IgD-negative memory B cell (primary cell): Measurements from ENCODE around the gene ADGRE1. TPM values are rescaled to one million over a fixed set of nuclear protein-coding genes. Genes with fewer than 3 reads are reported as not detected.
"Not testable (repeated sequence)": the region's sequence is repeated elsewhere in the genome, so short reads cannot be mapped to it uniquely, and the experiment has no call there.

Experiments used
- H3K27ac Mint-ChIP-seq, 3 donors: one replicate each; pipeline ENCODE4 v1.8.0; 2020 to 2022; ENCODE audit warnings: mild to moderate bottlenecking in 3 of 3, mixed read lengths in 3 of 3, moderate library complexity in 1 of 3
- H3K27me3 Mint-ChIP-seq: one replicate; pipeline ENCODE4 v1.8.0; 2021; ENCODE audit warnings: mixed read lengths
- H3K36me3 Mint-ChIP-seq: one replicate; pipeline ENCODE4 v1.8.0; 2020; ENCODE audit warnings: mild to moderate bottlenecking, mixed read lengths
- H3K4me1 Mint-ChIP-seq, 3 donors: one replicate each; pipeline ENCODE4 v1.8.0; 2020 to 2022; ENCODE audit warnings: mixed read lengths in 3 of 3, mild to moderate bottlenecking in 1 of 3
- H3K4me3 Mint-ChIP-seq, 4 donors: one replicate each; pipeline ENCODE4 v1.8.0; 2020 to 2022; ENCODE audit warnings: mild to moderate bottlenecking in 4 of 4, mixed read lengths in 4 of 4, moderate library complexity in 3 of 4
- H3K9me3 Mint-ChIP-seq, 3 donors: one replicate each; pipeline ENCODE4 v1.8.0; 2020 to 2021; ENCODE audit warnings: mixed read lengths in 3 of 3, mild to moderate bottlenecking in 1 of 3
- polyA plus RNA-seq: library from polyadenylated mRNA; unstranded; fragments of 300-500 nt; fragmentation: Illumina TruSeq; gene quantifications from one replicate; pipeline ENCODE4 v1.2.3, GENCODE V29; 2021

ADGRE1 gene
- polyA plus RNA-seq, 1 donor from 2014 or later: 0.06 TPM

DNA sequence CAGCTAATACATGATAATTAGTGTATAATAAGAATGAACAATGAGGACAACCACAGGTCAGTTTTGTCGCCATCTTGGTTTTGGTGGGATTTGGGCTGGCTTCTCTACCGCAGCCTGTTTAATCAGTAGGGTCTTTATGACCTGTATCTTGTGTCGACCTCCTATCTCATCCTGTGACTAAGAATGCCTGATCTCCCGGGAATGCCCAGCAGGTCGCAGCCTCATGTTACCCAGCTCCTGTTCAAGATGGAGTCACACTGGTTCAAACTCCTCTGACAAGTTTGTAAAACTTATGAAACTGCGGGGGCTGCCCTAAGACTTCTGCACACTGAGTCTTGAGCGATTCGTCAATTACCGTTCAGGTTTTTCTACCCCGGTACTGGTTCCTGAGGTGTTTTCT is 21.5 kb upstream of the ADGRE1 start:
- H3K36me3 Mint-ChIP-seq: peaks cover 2% of the 10 kb centered on the region
- H3K4me1 Mint-ChIP-seq: peaks cover 6 to 11% (median 9%) of the 10 kb centered on the region in 3 donors
- peaks cover 10% of the 10 kb centered on the region for H3K27me3 Mint-ChIP-seq
- H3K27ac Mint-ChIP-seq: no peak overlapping the region
- peak overlapping the region in 1 of 4 donors; percentile 28 for H3K4me3 Mint-ChIP-seq
- no peaks in the 10 kb centered on the region for H3K9me3 Mint-ChIP-seq

DNA sequence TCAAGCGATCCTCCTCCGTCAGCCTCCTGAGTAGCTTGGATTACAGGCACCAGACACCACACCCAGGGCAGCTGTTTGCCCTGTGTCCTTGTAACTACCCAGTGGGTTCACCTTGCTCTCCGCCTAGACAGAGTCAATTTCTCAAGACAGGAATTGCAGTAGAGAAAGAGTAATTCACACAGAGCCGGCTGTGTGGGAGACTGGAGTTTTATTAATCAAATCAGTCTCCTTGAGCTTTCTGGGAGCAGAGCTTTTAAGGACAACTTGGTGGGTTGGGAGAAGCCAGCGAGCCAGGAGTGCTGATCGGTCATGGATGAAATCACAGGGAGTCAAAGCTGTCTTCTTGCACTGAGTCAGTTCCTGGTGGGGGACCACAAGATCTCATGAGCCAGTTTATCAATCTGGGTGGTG is 20.6 kb upstream of the ADGRE1 start:
- Mint-ChIP-seq H3K27me3 (peaks cover 10% of the 10 kb centered on the region), H3K4me1 (peaks cover 6 to 9% (median 9%) of the 10 kb centered on the region in 3 donors)

DNA sequence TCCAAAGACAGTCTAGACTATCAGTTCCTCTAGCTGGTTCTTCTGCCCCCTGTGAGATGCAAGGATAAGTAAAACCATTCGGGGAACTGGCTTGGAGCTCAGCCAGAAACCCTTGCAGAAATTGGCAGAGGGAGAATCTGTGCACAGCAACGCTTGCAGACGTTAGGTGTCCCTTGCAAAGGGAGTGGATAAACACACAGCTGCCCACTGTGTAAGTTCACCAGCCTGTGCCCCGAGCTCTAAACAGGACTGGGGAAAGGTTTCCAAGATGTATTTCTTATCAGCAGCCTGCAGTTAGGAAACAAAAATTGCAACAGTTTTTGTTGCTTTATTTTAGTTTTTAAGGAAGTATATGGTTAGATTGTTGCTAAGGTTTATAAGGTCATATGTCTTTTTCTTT is 19.0 kb upstream of the ADGRE1 start:
- Mint-ChIP-seq H3K4me1 (peaks cover 0 to 4% (median 4%) of the 10 kb centered on the region in 3 donors), H3K27ac (no peak overlapping the region), H3K4me3 (no peak overlapping the region), H3K9me3 (peaks cover 0 to 5% (median 2%) of the 10 kb centered on the region in 3 donors), H3K27me3 (peaks cover 10% of the 10 kb centered on the region), H3K36me3 (peaks cover 2% of the 10 kb centered on the region)

More for the DNA sequence above, 20.6 kb upstream of the ADGRE1 start:
- Mint-ChIP-seq H3K4me3 (no peak overlapping the region), H3K9me3 (no peaks in the 10 kb centered on the region), H3K36me3 (peaks cover 2% of the 10 kb centered on the region), H3K27ac (no peak overlapping the region)

DNA sequence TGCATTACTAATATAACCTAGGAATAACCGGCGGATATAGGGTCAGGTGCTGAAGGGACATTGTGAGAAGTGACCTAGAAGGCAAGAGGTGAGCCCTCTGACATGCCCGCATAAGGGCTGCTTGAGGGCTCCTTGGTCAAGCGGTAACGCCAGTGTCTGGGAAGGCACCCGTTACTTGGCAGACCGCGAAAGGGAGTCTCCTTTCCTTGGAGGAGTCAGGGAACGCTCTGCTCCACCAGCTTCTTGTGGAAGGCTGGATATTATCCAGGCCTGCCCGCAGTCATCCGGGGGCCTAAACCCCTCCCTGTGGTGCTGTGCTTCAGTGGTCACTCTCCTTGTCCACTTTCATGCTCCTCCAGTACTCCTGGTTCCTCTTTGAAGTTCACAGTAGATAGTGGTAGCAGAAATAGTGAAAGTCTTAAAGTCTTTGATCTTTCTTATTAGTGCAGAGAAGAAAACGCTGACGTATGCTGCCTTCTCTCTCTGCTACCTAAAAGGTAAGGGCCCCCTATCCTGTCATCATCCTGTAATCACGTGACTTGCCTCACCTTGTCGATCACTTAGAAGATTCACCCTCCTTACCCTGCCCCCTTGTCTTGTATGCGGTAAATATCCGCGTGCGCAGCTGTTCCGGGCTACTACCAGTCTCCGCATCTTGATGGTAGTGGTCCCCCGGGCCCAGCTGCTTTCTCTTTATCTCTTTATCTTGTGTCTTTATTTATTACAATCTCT is 18.1 kb upstream of the ADGRE1 start:
- H3K4me1 Mint-ChIP-seq, H3K9me3 Mint-ChIP-seq, H3K27ac Mint-ChIP-seq, H3K36me3 Mint-ChIP-seq, H3K4me3 Mint-ChIP-seq: not testable (repeated sequence)
- peaks cover 10% of the 10 kb centered on the region for H3K27me3 Mint-ChIP-seq

DNA sequence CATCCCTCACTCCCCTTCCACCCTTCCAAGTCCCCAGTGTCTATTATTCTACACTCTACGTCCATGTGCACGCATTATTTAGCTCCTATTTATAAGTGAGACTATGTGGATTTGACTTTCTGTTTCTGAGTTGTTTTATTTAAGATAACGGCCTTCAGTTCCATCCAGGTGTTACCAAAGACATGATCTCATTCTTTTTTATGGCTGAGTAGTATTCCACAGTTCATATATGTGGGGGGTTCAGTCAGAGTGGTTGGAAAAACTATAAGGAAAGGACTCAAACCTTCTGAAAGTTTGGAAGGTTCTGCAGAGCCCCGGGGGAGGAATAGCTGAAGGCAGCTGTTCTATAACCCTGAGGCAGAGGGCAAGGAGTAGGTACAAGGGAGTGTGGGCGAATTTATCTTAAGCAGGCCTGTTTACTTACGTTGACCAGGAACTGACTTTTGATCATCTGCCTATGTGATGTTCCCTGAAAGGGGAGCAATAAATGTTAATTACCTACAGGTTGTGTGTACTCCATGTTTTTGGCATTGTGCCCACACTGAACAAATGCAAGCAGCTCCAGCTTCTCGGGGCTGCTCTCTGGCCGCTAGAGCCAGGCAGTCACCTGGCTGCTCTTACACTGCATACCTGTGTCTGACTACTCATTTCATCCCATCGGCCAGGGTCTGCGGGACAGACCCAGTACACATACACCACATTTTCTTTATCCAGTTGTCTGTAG is 13.5 kb upstream of the ADGRE1 start:
- no peak overlapping the region for H3K27ac Mint-ChIP-seq
- peaks cover 5% of the 10 kb centered on the region for H3K27me3 Mint-ChIP-seq
- H3K9me3 Mint-ChIP-seq: peaks cover 0 to 5% (median 2%) of the 10 kb centered on the region in 3 donors
- no peaks in the 10 kb centered on the region for H3K36me3 Mint-ChIP-seq
- H3K4me3 Mint-ChIP-seq: no peak overlapping the region
- H3K4me1 Mint-ChIP-seq: no peaks in the 10 kb centered on the region

DNA sequence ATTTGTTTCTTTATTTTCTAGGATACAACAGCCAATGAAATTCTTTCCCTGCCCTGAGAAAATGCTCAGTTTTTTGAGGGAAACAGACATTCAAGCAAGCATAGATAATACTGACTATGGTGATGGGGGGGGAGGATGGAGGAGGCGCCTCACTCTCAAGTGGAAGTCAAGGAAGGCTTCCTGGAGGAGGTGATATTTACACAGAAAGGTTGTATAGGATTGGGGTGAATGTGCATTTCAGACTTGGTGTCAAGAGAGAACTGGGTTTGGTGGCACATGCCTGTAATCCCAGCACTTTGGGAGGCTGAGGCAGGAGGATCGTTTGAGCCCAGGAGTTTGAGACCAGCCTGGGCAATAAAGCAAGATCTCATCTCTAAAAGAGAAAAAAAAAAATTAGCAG is 12.2 kb upstream of the ADGRE1 start:
- H3K27me3 Mint-ChIP-seq: peaks cover 12% of the 10 kb centered on the region
- no peaks in the 10 kb centered on the region for H3K4me1 Mint-ChIP-seq
- H3K27ac Mint-ChIP-seq: no peak overlapping the region
- no peak overlapping the region for H3K4me3 Mint-ChIP-seq
- H3K9me3 Mint-ChIP-seq: peaks cover 0 to 13% (median 2%) of the 10 kb centered on the region in 3 donors
- peaks cover 1% of the 10 kb centered on the region for H3K36me3 Mint-ChIP-seq

DNA sequence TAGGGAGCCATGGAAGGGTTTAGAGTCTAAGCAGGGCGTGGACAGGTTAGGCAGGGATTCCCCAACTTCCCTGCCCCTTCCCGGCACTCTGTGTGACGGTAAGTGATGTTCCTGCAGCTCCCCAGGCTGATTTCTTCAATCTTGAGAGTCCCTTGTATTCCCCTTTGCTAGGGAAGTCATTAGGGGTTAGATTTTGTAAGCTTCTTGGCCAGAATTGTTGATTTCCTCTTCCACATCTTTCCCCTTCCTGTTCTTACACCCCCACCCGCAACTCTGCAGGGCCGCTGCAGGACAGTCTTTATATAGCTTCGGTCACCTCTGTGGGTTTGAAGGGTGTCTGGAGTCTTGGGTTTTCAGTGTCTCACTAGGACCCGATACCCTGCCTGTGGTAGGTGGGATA is 10.6 kb upstream of the ADGRE1 start:
- peaks cover 0 to 13% (median 2%) of the 10 kb centered on the region in 3 donors for H3K9me3 Mint-ChIP-seq
- H3K4me3 Mint-ChIP-seq: no peak overlapping the region
- no peaks in the 10 kb centered on the region for H3K4me1 Mint-ChIP-seq
- peaks cover 16% of the 10 kb centered on the region for H3K27me3 Mint-ChIP-seq
- H3K36me3 Mint-ChIP-seq: peaks cover 1% of the 10 kb centered on the region
- no peak overlapping the region for H3K27ac Mint-ChIP-seq

DNA sequence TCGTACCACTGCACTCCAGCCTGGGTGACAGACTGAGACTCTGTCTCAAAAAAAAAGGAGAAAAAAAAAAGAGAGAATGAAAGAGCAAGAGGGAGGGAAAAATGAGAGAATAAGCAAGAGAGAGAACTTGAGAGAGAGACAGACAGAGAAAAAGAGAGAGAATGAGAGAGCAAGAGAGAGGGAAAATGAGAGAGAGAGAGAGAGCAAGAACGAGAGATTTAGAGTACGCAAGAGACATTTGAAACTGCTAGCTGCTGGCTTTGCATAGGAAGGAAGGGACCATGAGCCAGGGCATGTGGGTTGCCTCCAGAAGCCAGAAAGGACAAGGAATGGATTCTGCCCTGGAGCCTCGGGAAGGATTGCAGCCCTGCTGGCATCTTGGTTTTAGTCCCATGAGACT is 9.6 kb upstream of the ADGRE1 start:
- Mint-ChIP-seq H3K4me1 (no peaks in the 10 kb centered on the region), H3K27me3 (peaks cover 16% of the 10 kb centered on the region), H3K4me3 (no peak overlapping the region), H3K36me3 (peaks cover 1% of the 10 kb centered on the region), H3K27ac (peak overlapping the region in 1 of 3 donors; percentile 56), H3K9me3 (peaks cover 0 to 9% (median 0%) of the 10 kb centered on the region in 3 donors)

DNA sequence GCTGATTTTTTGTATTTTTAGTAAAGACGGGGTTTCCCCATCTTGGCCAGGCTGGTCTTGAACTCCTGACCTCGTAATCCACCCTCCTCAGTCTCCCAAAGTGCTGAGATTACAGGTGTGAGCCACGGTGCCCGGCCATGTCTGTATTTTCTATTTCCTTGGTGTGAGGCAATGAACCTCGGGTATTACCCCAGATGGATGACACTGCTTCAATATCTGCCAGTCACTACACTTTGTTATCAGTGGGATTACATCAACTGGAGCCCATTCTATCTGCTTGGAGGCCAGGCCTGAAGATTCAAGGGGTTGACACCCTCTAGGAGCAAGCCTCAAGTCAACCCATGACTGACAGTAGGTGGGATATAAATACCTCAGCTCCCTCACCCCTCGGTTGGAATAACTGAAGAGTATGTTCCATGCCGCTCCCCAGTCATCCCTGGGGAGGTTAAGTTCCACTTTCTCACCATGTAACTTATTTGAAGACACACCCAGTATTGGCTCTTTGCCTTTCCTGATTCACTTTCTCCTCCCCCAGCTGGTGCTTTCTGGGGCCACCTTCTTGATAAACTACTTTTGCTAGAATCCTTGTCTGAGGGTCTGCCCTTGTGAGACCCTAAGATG is 992 bp upstream of the ADGRE1 start:
- peaks cover 9 to 21% (median 10%) of the 10 kb centered on the region in 3 donors for H3K9me3 Mint-ChIP-seq
- H3K36me3 Mint-ChIP-seq: peaks cover 3% of the 10 kb centered on the region
- H3K4me1 Mint-ChIP-seq: peaks cover 0 to 8% (median 0%) of the 10 kb centered on the region in 3 donors
- H3K4me3 Mint-ChIP-seq: no peak overlapping the region
- H3K27ac Mint-ChIP-seq: no peak overlapping the region
- peaks cover 14% of the 10 kb centered on the region for H3K27me3 Mint-ChIP-seq

DNA sequence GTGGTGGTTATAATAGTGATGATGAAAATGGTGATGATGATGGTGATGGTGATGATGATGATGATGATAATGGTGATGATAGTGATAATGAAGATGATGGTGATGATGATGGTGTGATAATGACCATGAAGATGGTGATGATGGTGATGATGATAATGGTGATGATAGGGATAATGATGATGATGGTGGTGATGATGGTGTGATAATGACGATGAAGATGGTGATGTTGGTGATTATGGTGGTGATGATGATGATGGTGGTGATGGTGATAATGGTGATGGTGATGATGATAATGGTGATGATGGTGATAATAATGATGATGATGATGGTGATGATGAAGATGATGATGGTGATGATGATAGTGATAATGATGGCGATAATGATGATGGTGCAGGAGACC is 1.6 kb downstream of the ADGRE1 start:
- Mint-ChIP-seq H3K9me3 (peaks cover 12 to 21% (median 13%) of the 10 kb centered on the region in 3 donors), H3K4me3 (no peak overlapping the region), H3K4me1 (peaks cover 11 to 19% (median 11%) of the 10 kb centered on the region in 3 donors), H3K27me3 (peaks cover 14% of the 10 kb centered on the region), H3K27ac (peak overlapping the region in 2 of 3 donors; percentile 3 to 85), H3K36me3 (peaks cover 3% of the 10 kb centered on the region)

DNA sequence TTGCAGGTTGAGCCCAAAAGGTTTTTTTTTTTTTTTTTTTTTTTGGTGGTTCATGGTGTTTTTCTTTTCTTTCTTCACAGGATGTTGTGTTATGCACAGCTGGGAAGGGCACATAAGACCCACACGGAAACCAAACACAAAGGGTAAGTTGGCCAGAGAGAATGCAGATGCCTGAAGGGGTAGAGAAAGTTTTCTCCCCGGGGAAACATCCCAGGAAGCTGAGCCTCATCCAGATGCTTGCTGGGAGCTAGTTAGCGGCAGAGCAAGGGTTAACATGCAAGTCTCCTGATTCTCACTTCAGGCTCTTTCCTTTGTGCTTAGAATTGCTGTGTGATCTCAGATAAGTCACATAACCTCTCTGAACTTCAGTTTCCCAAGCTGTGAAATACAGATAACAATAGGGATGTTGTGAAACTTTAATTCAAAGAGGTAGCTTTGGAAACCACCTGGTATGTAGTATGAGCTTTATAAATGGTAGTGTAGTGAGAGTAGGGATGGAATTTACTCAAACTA is 3.1 kb downstream of the ADGRE1 start:
- Mint-ChIP-seq H3K27me3 (peaks cover 11% of the 10 kb centered on the region), H3K36me3 (peaks cover 3% of the 10 kb centered on the region), H3K4me3 (no peak overlapping the region), H3K4me1 (peaks cover 11 to 19% (median 11%) of the 10 kb centered on the region in 3 donors), H3K27ac (no peak overlapping the region), H3K9me3 (peaks cover 18 to 25% (median 18%) of the 10 kb centered on the region in 3 donors)

DNA sequence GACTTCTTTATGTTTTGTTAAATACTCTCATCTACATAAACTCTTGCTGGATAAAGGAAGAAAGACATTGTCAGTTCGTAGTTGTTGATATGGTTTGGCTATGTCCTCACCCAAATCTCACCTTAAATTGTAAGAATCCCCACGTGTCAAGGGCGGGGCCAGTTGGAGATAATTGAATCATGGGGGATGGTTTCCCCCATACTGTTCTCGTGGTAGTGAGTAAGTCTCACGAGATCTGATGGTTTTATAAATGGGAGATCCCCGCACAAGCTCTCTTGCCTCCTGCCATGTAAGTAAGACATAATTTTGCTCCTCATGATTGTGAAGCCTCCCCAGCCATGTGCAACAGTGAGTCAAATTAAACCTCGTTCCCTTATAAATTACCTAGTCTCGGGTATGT is 3.6 kb downstream of the ADGRE1 start:
- Mint-ChIP-seq H3K27me3 (peaks cover 11% of the 10 kb centered on the region), H3K9me3 (peaks cover 18 to 25% (median 21%) of the 10 kb centered on the region in 3 donors), H3K4me3 (no peak overlapping the region), H3K27ac (peak overlapping the region in 1 of 3 donors; percentile 24), H3K4me1 (peaks cover 11 to 19% (median 11%) of the 10 kb centered on the region in 3 donors), H3K36me3 (peaks cover 3% of the 10 kb centered on the region)

DNA sequence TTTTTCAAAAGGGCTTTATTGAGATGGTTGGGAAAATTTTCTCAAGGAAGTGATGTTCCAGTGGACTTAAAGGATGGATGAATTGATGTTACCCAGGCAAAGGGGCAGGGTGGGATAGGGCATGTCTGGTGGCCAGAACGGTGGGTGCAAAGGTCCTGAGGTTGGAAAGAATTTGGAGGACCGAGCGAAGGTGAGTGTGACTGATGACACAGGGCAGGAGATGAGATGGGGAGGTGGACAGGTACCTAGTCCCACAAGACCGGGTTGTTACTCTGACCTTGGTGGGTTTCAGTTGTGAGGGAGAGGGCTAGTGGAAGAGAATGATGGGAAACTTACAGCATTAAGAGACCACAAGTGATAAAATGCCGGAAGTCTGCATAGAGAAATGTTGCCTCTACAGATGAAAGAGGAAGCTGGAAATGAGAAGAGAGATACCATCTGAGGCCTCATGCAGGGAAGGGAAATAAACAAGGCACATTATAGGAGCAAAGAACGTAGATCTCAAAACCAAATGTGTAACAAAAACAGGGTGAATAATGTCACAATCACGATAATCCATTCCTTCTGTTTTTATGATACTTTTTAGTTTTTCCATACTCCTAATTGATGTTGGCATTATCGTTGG is 4.5 kb downstream of the ADGRE1 start:
- Mint-ChIP-seq H3K4me3 (peak overlapping the region in 1 of 4 donors; percentile 10), H3K4me1 (peaks cover 11 to 19% (median 11%) of the 10 kb centered on the region in 3 donors), H3K27me3 (peaks cover 9% of the 10 kb centered on the region), H3K36me3 (peaks cover 3% of the 10 kb centered on the region), H3K27ac (peak overlapping the region in 1 of 3 donors; percentile 69), H3K9me3 (peaks cover 18 to 24% (median 21%) of the 10 kb centered on the region in 3 donors)

DNA sequence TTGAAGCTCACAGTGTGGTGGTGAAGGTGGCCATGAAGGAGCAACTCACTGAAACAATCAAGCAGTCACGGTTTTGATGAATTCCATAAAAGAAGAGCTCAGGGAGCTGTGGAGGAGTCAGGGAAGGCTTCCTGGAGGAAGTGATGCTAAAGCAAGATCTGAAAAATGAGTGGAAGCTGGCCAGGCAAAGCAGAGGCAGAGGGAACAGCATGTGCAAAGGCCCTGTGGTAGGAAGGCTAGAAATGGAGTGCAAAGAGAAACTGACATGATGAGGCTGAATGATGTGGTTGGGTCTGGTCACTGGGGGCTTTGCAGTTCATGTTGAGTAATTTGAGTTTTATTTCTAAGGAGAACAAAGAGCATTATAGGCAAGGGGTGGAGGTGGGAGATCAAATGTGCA is 6.9 kb downstream of the ADGRE1 start:
- H3K4me3 Mint-ChIP-seq: no peak overlapping the region
- H3K4me1 Mint-ChIP-seq: peaks cover 11 to 14% (median 11%) of the 10 kb centered on the region in 3 donors

More for the DNA sequence above, 6.9 kb downstream of the ADGRE1 start:
- Mint-ChIP-seq H3K27me3 (no peaks in the 10 kb centered on the region), H3K36me3 (no peaks in the 10 kb centered on the region), H3K9me3 (peaks cover 9 to 15% (median 11%) of the 10 kb centered on the region in 3 donors), H3K27ac (no peak overlapping the region)
